ENCODE measurements around the gene USP25.

- TF ChIP-seq YY1 (IDR thresholded peaks at IDR 0.05; ENCODE audit: insufficient read depth, insufficient read length) (no peak), ZNF274 (IDR thresholded peaks at IDR 0.05; ENCODE audit: low read depth, low read length) (no peak)
These were observed 101.7 kb downstream of the USP25 start for GRCh38 chr21:15831497-15831896.

Measured in NT2/D1 (cell line).